ENCODE data around the gene SPACDR. TPM values are rescaled to one million over a fixed set of nuclear protein-coding genes. Genes with fewer than 3 reads are reported as not detected.

Gene SPACDR
- total RNA-seq, 2 donors from 2014 or later, result 3.3 to 17.3 TPM

DNA sequence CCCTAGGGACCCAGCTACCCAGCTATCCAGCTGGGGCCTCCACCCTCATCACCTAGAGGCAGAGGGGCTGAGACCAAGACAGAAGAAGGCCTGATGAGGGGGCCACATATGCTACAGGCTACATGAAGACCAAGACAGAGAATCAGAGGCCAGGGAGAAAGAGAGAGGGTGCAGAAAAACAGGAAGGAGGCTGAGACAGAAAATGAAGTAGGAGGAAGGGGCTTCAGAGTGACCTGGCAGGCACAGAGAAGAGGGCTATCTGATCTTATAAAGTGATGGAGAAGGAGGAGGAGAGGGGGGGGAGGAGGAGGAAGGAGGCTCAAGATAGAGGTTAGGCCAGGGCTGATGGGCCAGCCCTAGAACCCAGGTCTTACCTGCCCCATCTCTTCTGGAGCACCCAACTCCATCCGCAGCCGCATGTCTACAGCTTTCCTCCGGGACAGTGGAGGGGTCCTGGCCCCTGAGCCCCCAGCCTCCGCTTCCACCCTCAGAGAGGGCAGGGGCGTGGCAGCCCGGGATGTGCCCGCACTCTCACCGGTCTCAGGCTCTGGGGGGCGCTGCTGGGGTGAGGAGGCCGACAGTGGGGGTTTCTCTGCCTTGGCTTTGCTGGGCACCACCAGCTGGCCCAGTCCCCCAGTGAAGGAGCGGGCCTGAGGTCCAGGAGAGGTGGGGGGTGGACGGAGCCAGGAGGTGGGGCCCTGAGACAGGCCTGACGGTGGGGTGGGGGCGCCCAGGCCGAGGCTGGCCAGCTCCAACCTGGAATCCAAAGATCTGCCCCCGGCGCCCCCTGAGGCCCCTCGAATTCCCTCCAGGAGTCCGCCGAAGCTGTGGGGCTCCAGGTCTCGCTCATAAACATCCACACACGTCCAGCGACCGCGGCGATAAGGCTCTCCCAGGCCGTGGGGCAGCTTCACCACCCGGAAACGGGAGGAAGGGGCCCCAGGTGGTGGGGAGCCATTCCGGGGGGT is 13.1 kb upstream of the SPACDR start:
- Mint-ChIP-seq H3K4me1 (peaks cover 22% of the 10 kb centered on the region), H3K27me3 (no peaks in the 10 kb centered on the region), H3K9me3 (no peaks in the 10 kb centered on the region), H3K4me3 (peak overlapping the region; percentile 87), H3K27ac (peak overlapping the region; percentile 91), H3K36me3 (ENCODE audit: low read depth) (peaks cover 68% of the 10 kb centered on the region)
- no peak for ATAC-seq (replicated peaks)

- H3K36me3 Mint-ChIP-seq (ENCODE audit: low read depth), result peaks cover 78% of the 10 kb centered on the region
- no peak for ATAC-seq (replicated peaks)
- H3K9me3 Mint-ChIP-seq, result no peaks in the 10 kb centered on the region
- H3K27ac Mint-ChIP-seq, result peak overlapping the region; percentile 91
- peak overlapping the region; percentile 87 for H3K4me3 Mint-ChIP-seq
- H3K4me1 Mint-ChIP-seq, result peaks cover 22% of the 10 kb centered on the region
- no peaks in the 10 kb centered on the region for H3K27me3 Mint-ChIP-seq
Measured at GRCh38 chr7:100476101-100476780, 12.2 kb upstream of the SPACDR start.

DNA sequence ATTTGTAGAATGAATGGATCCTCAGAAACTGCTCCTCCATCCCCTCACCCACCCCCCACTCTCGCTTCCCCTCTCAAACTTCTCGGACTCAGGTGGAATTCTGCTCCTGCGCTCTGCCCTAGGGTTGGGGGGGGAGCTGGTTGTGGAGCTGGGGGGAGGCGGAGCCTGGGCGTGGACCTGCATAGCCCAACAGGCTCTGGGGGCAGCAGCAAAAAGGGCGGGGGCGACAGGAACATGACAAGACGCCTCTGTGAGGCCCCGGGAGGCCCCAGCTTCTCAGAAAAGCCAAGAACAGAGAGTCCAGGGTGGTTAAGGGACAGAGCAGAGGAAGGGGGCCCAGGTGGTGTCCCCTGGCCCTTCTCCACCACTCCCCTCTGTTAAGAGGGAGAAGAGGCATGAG is 11.5 kb upstream of the SPACDR start:
- H3K27ac Mint-ChIP-seq, result peak overlapping the region; percentile 91
- no peaks in the 10 kb centered on the region for H3K9me3 Mint-ChIP-seq
- H3K27me3 Mint-ChIP-seq, result no peaks in the 10 kb centered on the region
- H3K36me3 Mint-ChIP-seq (ENCODE audit: low read depth), result peaks cover 84% of the 10 kb centered on the region
- ATAC-seq (replicated peaks), result no peak
- H3K4me3 Mint-ChIP-seq, result peak overlapping the region; percentile 87
- H3K4me1 Mint-ChIP-seq, result peaks cover 22% of the 10 kb centered on the region

GRCh38 chr7:100472854-100473499 is 8.9 kb upstream of the SPACDR start:
- Mint-ChIP-seq H3K27me3 (no peaks in the 10 kb centered on the region), H3K4me3 (peak overlapping the region; percentile 87), H3K27ac (peak overlapping the region; percentile 43), H3K36me3 (ENCODE audit: low read depth) (peaks cover 97% of the 10 kb centered on the region), H3K4me1 (peaks cover 22% of the 10 kb centered on the region), H3K9me3 (no peaks in the 10 kb centered on the region)
- ATAC-seq (replicated peaks), result peak; percentile 9

- no peak overlapping the region for H3K4me3 Mint-ChIP-seq
- no peak for ATAC-seq (replicated peaks)
- H3K9me3 Mint-ChIP-seq, result no peaks in the 10 kb centered on the region
- H3K27me3 Mint-ChIP-seq, result no peaks in the 10 kb centered on the region
- peaks cover 22% of the 10 kb centered on the region for H3K4me1 Mint-ChIP-seq
- H3K27ac Mint-ChIP-seq, result no peak overlapping the region
- peaks cover 97% of the 10 kb centered on the region for H3K36me3 Mint-ChIP-seq (ENCODE audit: low read depth)
Measured at GRCh38 chr7:100472121-100472851, 8.2 kb upstream of the SPACDR start.

- H3K27me3 Mint-ChIP-seq, result no peaks in the 10 kb centered on the region
- peaks cover 97% of the 10 kb centered on the region for H3K36me3 Mint-ChIP-seq (ENCODE audit: low read depth)
- no peaks in the 10 kb centered on the region for H3K9me3 Mint-ChIP-seq
- no peak overlapping the region for H3K27ac Mint-ChIP-seq
- H3K4me3 Mint-ChIP-seq, result no peak overlapping the region
- no peak for ATAC-seq (replicated peaks)
- H3K4me1 Mint-ChIP-seq, result peaks cover 16% of the 10 kb centered on the region
Measured at GRCh38 chr7:100471021-100471420, 7.0 kb upstream of the SPACDR start.

DNA sequence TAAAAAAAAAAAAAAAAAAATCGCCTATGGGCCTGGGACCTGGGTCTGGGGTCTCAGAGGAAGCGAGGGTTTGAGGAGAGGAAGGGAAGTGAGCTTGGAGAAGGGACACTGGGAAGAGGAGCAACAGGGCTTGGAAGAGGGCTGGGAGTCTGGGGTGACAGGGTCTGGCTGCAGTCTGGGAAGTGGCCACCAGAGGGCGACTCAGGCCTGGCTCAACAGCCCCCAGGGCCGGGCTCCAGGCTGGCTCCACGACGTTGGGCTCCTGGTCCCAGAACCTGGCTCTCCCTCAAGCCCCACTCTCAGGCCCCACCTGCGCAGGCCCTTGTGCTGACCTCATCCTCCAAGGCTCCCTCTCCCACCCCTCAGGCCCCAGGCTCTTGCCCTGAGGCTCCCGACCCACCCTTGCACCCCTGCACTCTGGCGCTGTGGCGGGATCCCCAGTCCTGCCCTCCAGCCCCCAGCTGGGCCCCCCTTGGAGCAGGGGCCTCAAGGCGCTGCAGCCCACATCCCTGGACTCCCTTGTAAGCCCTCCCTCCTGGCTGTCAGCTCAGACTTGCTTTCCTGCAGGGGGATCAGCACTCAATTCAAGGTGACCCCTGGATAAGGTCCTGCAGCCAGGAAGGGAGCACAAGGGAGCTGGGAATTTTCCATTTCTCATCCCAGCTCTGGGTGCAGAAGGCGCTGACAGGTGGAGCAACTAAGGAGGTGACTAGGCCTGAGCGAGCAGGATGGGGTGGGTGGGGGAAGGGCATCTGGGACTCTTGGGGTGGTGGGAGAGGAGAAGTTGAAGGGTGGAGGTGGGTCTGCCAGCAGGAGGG is 5.4 kb upstream of the SPACDR start:
- Mint-ChIP-seq H3K27ac (peak overlapping the region; percentile 30), H3K9me3 (no peaks in the 10 kb centered on the region), H3K4me3 (no peak overlapping the region), H3K36me3 (ENCODE audit: low read depth) (peaks cover 96% of the 10 kb centered on the region), H3K4me1 (peaks cover 10% of the 10 kb centered on the region), H3K27me3 (no peaks in the 10 kb centered on the region)
- peak; percentile 86 for ATAC-seq (replicated peaks)

DNA sequence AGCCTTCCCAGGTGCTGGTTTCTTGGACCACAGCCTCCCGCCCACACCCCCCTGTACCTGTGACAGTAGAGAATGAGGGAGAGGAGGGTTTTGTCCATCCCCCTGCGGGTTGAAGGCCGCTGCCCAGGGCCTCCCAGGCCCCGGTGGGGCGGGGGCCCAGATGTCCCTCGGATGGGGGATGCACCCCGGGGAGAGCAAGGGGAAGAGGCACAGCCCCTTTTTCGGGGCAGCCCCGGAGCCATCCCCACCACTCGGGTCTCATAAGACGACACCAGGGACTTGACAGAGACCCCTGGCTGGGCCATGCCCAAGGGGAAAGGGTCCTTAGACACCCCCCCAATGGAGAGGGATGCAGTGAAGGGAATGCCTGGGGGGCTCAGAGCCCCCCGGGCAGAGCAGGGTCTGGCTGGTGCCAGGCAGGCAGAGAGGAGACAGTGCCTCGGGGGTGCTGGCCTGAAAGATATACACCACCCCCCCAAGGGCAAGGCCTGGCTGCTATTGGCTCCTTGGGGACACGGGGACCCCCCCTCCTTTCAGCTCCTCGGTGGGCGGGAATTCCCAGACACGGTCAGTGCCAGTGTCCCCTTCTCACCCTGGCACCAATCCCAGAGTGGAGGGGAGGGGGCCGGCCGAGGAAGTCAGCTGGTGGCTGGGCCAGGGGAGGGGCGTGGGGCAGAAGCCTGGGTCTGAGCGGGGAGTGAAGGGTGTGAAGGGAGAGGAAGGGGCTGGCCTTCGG is 3.7 kb upstream of the SPACDR start:
- Mint-ChIP-seq H3K4me1 (no peaks in the 10 kb centered on the region), H3K27me3 (no peaks in the 10 kb centered on the region), H3K9me3 (no peaks in the 10 kb centered on the region), H3K36me3 (ENCODE audit: low read depth) (peaks cover 96% of the 10 kb centered on the region), H3K4me3 (no peak overlapping the region), H3K27ac (no peak overlapping the region)
- no peak for ATAC-seq (replicated peaks)

GRCh38 chr7:100466653-100467605 is 2.9 kb upstream of the SPACDR start:
- H3K4me3 Mint-ChIP-seq, result no peak overlapping the region
- H3K4me1 Mint-ChIP-seq, result no peaks in the 10 kb centered on the region
- no peaks in the 10 kb centered on the region for H3K27me3 Mint-ChIP-seq
- no peak overlapping the region for H3K27ac Mint-ChIP-seq
- no peaks in the 10 kb centered on the region for H3K9me3 Mint-ChIP-seq
- H3K36me3 Mint-ChIP-seq (ENCODE audit: low read depth), result peaks cover 91% of the 10 kb centered on the region
- no peak for ATAC-seq (replicated peaks)

DNA sequence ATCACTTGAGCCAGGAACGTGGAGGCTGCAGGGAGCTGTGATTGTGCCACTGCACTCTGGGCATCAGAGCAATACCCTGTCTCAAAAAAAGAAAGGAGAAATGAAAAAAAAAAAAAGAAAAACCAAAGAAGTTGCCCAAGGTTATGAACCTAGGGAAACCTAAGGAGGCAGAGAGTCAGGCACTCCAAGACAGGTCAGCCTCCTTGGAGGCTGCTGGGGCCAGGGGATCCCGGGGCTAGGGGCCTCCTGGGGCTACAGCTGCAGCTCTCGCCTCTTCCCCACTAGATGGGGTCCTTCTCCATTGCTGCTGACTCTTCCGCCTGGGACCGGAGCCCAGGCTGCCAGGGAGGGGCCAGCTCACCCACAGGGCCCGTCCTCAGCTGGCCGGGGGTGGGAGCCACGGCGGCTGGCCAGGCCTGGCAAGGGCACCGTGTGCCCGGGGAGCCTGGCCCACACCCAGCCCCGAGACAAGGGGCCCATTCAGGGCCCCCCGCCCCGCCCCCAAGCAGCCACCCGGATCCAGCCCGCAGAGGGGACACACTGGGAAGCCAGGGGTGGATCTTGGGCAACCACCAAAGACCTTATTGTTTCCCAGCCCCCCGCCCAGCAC is 1.7 kb upstream of the SPACDR start:
- Mint-ChIP-seq H3K36me3 (ENCODE audit: low read depth) (peaks cover 89% of the 10 kb centered on the region), H3K27me3 (no peaks in the 10 kb centered on the region), H3K4me1 (no peaks in the 10 kb centered on the region), H3K9me3 (no peaks in the 10 kb centered on the region), H3K4me3 (no peak overlapping the region), H3K27ac (no peak overlapping the region)
- ATAC-seq (replicated peaks), result no peak

- Mint-ChIP-seq H3K27ac (no peak overlapping the region), H3K4me1 (no peaks in the 10 kb centered on the region), H3K9me3 (no peaks in the 10 kb centered on the region), H3K36me3 (ENCODE audit: low read depth) (peaks cover 89% of the 10 kb centered on the region), H3K27me3 (no peaks in the 10 kb centered on the region), H3K4me3 (no peak overlapping the region)
- ATAC-seq (replicated peaks), result no peak
Measured at GRCh38 chr7:100465299-100465698, 1.2 kb upstream of the SPACDR start.

DNA sequence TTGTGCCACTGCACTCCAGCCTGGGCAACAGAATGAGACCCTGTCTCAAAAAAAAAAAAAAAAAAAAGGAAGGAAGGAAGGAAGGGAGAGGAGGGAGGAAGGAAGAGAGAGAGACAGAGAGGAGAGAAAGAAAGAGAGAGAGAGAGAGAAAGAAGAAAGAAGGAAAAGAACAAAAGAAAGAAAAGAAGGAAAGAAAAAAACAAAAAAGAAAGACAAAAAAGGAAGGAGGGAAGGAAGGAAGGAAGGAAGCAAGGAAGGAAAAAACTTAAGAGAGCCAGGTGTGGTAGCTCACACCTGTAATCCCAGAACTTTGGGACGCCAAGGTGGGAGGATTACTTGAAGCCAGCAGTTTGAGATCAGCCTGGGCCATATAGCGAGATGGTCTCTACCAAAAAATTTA is 731 bp upstream of the SPACDR start:
- ATAC-seq (replicated peaks), result no peak
- Mint-ChIP-seq H3K4me1 (no peaks in the 10 kb centered on the region), H3K27me3 (no peaks in the 10 kb centered on the region), H3K4me3 (no peak overlapping the region), H3K36me3 (ENCODE audit: low read depth) (peaks cover 86% of the 10 kb centered on the region), H3K9me3 (no peaks in the 10 kb centered on the region), H3K27ac (no peak overlapping the region)

All from activated T-helper 17 cell treated with anti-CD3 and anti-CD28 coated beads, Interleukin-2, amount 50 U/mL, for 72 hours (primary cell).